SKM-1 treated with dmso at 0.1 percent for 144 hours (cell line): Measurements from ENCODE around the gene PRDM9.
"Not testable (repeated sequence)": the region's sequence is repeated elsewhere in the genome, so short reads cannot be mapped to it uniquely, and the experiment has no call there.

Experiments used
- DNase-seq: peaks from one replicate; lab custom pipeline; 2025; ENCODE audit not compliant: unreplicated experiment; lab: John Stamatoyannopoulos, UW

PRDM9 gene

GRCh38 chr5:23527216-23527920, 20.0 kb downstream of the PRDM9 start:
- not testable (repeated sequence) for DNase-seq

- no peak for DNase-seq
These were observed 21.3 kb downstream of the PRDM9 start for GRCh38 chr5:23528677-23529076.

- no peak for DNase-seq
These were observed 23.2 kb downstream of the PRDM9 start for GRCh38 chr5:23530571-23530970.

GRCh38 chr5:23571059-23571458, 63.6 kb downstream of the PRDM9 start:
- no peak for DNase-seq
